Parathyroid adenoma (tissue), 2 donors: ENCODE data around the gene SYNJ2.
"Not testable (repeated sequence)": the region's sequence is repeated elsewhere in the genome, so short reads cannot be mapped to it uniquely, and the experiment has no call there.

Source experiments
- H2AFZ ChIP-seq: fragments of 300-600 bp; sonication (generic); one replicate; pipeline ENCODE4 v1.7.0; 2017; ENCODE audit warnings: antibody characterized with exemption, mild to moderate bottlenecking
- H3K27ac ChIP-seq: fragments of 300-600 bp; sonication (generic); one replicate; pipeline ENCODE4 v1.7.0; 2017
- H3K27me3 ChIP-seq: fragments of 300-600 bp; sonication (generic); one replicate; pipeline ENCODE4 v1.7.0; 2017; ENCODE audit warnings: low read length; ENCODE audit not compliant: control insufficient read depth, insufficient read depth
- H3K36me3 ChIP-seq: fragments of 300-600 bp; sonication (generic); one replicate; pipeline ENCODE4 v1.7.0; 2017; ENCODE audit warnings: low read length; ENCODE audit not compliant: control insufficient read depth, insufficient read depth
- H3K4me1 ChIP-seq: fragments of 300-600 bp; sonication (generic); one replicate; pipeline ENCODE4 v1.7.0; 2017; ENCODE audit warnings: control low read depth
- H3K4me2 ChIP-seq: fragments of 300-600 bp; sonication (generic); one replicate; pipeline ENCODE4 v1.7.0; 2017; ENCODE audit warnings: low read length
- H3K4me3 ChIP-seq: fragments of 300-600 bp; sonication (generic); one replicate; pipeline ENCODE4 v1.7.0; 2017; ENCODE audit warnings: low read depth, low read length
- H3K79me2 ChIP-seq: fragments of 300-600 bp; sonication (generic); one replicate; pipeline ENCODE4 v1.7.0; 2017; ENCODE audit warnings: control low read depth
- H3K9ac ChIP-seq: fragments of 300-600 bp; sonication (generic); one replicate; pipeline ENCODE4 v1.7.0; 2017; ENCODE audit warnings: mild to moderate bottlenecking
- H3K9me3 ChIP-seq: fragments of 300-600 bp; sonication (generic); one replicate; pipeline ENCODE4 v1.7.0; 2017; ENCODE audit warnings: low read length; ENCODE audit not compliant: control insufficient read depth
- CTCF ChIP-seq: fragments of 300-600 bp; sonication (generic); IDR thresholded peaks from one replicate; pipeline ENCODE4 v1.7.0; 2017; ENCODE audit warnings: antibody characterized with exemption, mild to moderate bottlenecking
- donor health status: primary hyperparathyroidism.

SYNJ2 gene

DNA sequence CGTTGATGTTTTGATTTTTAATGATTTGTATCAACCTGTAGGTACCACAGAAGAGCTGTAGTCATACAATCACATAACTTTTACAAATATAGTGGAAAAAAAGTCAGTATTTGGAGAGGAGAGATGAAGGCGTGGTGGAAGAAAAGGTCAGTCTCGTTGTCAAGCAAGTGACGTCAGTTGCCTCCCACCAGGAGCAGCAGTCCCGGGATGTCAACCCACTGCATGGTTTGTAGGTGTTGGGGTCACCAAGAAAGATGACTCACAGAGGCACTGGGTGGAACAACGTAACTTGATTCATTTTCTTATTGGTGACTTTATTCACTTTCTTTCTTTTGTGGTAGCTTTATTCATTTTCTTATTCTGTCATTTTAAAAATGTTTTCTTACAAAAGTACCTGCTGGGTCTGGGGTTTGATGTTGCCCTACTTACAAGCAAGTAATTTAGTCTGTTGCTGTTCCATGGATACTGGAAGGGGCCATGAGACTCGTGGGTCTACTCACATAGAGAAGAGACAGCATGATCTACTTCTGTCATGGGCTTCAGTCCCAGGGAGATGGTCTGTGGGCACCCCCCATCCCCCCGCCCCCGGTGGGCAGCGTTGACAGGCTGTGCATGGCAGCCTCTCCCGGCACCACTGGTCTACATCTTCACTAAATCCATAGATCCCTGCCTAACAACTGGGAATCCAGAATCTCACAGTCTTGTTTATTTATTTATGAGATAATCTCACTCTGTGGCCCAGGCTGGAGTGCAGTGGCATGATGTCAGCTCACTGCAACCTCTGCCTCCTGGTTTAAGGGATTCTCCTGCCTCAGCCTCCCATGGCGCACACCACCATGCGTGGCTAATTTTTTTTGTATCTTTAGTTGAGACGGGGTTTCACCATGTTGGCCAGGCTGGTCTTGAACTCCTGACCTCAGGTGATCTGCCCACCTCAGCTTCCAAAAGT is 36.4 kb upstream of the SYNJ2 start:
- Histone ChIP-seq H3K9me3 (no peaks in the 10 kb centered on the region), H3K9ac (no peak overlapping the region), H3K4me2 (no peak overlapping the region), H3K79me2 (no peaks in the 10 kb centered on the region), H3K36me3 (no peaks in the 10 kb centered on the region), H2AFZ (no peak overlapping the region), H3K27ac (no peak overlapping the region), H3K4me3 (no peak overlapping the region), H3K27me3 (no peaks in the 10 kb centered on the region), H3K4me1 (no peaks in the 10 kb centered on the region)
- no peak for TF ChIP-seq CTCF

DNA sequence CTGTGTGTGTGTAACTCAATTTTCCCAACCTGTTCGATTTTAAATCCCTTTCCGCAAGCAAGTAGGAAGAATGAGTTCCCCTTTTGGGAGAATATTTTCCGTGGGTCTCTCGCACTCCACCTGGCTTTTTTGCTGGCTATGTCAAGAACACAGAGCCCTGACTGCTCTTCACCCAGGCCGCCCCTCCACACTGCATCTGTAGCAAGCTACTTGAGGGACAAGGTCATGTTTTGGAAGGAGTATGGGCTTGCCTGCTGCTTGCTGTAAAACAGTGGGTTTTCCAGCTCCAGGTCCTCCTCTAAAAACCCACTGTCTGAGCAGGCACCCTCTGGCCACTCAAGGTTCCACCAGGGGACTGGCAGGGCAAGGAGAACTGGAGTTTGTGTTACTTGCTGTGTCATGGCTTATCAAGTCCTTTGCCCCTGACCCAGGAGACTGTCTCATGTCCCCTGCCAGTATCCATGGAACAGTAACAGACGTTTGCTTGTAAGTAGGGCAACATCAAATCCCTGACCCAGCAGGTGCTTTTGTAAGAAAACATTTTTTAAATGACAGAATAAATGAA is 35.5 kb upstream of the SYNJ2 start:
- no peak overlapping the region for H3K4me3 ChIP-seq
- no peaks in the 10 kb centered on the region for H3K36me3 ChIP-seq
- no peak overlapping the region for H2AFZ ChIP-seq

DNA sequence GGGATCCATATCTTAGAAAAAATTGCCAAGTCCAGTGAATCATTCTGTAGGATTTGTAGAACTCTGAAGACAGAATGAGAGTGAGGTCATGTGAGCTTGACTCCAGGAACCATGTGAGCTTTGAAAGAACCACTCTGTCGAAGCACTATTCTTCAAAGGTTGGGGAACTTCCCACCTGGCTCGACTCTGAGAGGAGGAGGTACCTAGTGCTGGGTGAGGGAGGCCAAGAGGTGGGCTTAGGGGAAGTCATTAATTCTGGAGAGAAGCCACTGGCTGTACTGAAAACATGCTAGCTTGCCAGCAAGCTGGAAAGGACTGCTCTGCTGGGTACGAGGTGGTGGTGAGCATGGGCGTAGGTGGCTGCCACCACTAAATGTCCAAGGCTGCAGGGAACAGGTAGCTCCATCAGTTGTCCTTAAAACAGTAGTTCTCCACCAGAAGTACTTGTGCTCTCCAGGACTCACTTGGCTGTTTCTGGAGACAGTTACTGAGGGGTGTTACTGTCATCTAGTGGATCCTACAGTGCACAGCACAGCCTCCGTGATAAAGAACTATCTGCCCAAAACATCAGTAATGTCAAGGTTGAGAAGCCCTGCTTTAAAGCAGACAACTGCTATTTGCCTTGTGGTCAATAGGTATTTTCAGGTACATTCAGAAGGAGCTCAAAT is 34.7 kb upstream of the SYNJ2 start:
- H3K27ac ChIP-seq = no peak overlapping the region
- H3K79me2 ChIP-seq = no peaks in the 10 kb centered on the region
- H3K4me3 ChIP-seq = no peak overlapping the region
- H3K9me3 ChIP-seq = no peaks in the 10 kb centered on the region
- peak; percentile 43 for TF ChIP-seq CTCF
- H3K27me3 ChIP-seq = no peaks in the 10 kb centered on the region
- H3K36me3 ChIP-seq = no peaks in the 10 kb centered on the region
- H3K4me2 ChIP-seq = no peak overlapping the region
- H2AFZ ChIP-seq = no peak overlapping the region
- no peak overlapping the region for H3K9ac ChIP-seq
- H3K4me1 ChIP-seq = no peaks in the 10 kb centered on the region

More for the DNA sequence above, 35.5 kb upstream of the SYNJ2 start:
- no peak overlapping the region for H3K27ac ChIP-seq
- H3K79me2 ChIP-seq = no peaks in the 10 kb centered on the region
- H3K9me3 ChIP-seq = no peaks in the 10 kb centered on the region
- H3K9ac ChIP-seq = no peak overlapping the region
- no peaks in the 10 kb centered on the region for H3K27me3 ChIP-seq
- no peaks in the 10 kb centered on the region for H3K4me1 ChIP-seq
- TF ChIP-seq CTCF = no peak
- no peak overlapping the region for H3K4me2 ChIP-seq

GRCh38 chr6:157950899-157951298 is 30.8 kb upstream of the SYNJ2 start:
- H3K27me3 ChIP-seq, H3K36me3 ChIP-seq, H2AFZ ChIP-seq, H3K9me3 ChIP-seq, H3K27ac ChIP-seq, H3K4me3 ChIP-seq, H3K79me2 ChIP-seq, H3K4me2 ChIP-seq, H3K4me1 ChIP-seq, H3K9ac ChIP-seq: not testable (repeated sequence)

DNA sequence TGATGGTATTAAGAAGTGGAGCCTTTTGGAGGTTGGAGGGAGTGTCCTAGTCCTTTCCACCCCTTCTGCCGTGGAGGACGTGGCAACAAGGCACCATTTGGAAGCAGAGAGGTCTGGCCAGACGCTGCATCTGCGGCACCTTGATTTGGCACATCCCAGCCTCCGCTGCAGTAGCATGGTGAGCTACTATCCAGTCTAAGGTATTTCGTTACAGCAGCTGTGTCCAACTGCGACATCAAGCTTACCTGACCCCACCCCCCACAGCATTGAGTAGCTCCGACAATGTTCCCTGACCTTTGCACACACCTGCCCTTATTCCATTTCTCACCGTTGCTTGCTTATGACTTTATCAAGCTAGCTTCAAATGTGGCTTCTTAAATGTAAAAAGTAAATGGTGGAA is 29.8 kb upstream of the SYNJ2 start:
- no peak overlapping the region for H3K4me3 ChIP-seq
- H2AFZ ChIP-seq = no peak overlapping the region
- no peaks in the 10 kb centered on the region for H3K27me3 ChIP-seq
- no peak overlapping the region for H3K4me2 ChIP-seq
- H3K9me3 ChIP-seq = no peaks in the 10 kb centered on the region
- no peak overlapping the region for H3K27ac ChIP-seq
- no peaks in the 10 kb centered on the region for H3K79me2 ChIP-seq
- H3K9ac ChIP-seq = no peak overlapping the region
- no peaks in the 10 kb centered on the region for H3K36me3 ChIP-seq
- TF ChIP-seq CTCF = no peak
- H3K4me1 ChIP-seq = no peaks in the 10 kb centered on the region
